ENCODE measurements around the gene SF3A2.
A peak's percentile ranks its signal among the peaks of the same experiment; 100 is the strongest.

Gene SF3A2

DNA sequence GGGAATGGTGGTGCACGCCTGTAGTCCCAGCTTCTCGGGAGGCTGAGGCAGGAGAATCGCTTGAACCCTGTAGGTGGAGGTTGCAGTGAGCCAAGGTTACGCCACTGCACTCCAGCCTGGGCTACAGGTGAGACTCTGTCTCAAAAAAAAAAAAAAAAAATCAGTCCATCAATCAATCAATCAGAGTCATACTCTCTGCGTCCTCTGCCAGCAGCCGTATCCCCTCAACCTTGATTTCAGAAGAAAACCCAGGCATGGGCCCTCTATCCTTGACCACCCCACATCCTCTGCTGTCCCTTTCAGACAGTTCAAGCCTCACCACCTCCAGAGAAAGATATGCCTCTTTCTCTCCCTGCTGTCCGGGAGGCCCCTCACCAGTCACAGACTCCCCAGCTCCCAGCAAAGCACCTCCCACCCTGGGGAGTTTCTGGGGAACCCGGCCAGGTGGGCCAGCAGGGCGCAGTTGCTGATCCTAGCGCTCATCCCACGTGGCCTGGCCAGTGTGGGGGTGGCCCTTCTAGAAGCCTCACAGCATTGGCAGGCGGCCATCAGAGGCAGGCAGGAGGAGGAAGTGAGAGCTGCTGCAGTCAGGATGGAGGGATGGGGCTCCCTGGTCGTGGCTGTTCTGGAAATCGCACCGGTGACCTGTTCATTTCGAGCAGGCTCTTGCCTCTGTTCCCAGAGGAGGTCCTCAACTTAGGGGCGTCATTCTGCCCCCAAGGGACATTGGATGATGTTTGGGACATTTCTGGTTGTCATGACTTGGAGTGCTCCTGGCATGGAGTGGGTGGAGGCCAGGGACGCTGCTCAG lies 29.8 kb downstream of the SF3A2 start:
- Histone ChIP-seq H3K9me3 (ENCODE audit: insufficient read depth, low read length, severe bottlenecking) (no peaks in the 10 kb centered on the region), H3K4me2 (ENCODE audit: insufficient read depth, low read length) (no peak overlapping the region), H3K9ac (ENCODE audit: low read depth, low read length) (no peak overlapping the region), H2AFZ (ENCODE audit: low read depth, low read length) (no peak overlapping the region), H3K27ac (ENCODE audit: low read length) (no peak overlapping the region), H3K4me3 (ENCODE audit: low read depth in 1 of 2, low read length in 2 of 2) (no peak overlapping the region), H4K20me1 (ENCODE audit: insufficient read depth, low read length) (peaks cover 20% of the 10 kb centered on the region), H3K4me1 (ENCODE audit: insufficient read depth, low read length) (peaks cover 14% of the 10 kb centered on the region), H3K79me2 (ENCODE audit: insufficient read depth, low read length) (peaks cover 31% of the 10 kb centered on the region), H3K36me3 (ENCODE audit: insufficient read depth, low read length) (peaks cover 19% of the 10 kb centered on the region), H3K27me3 (ENCODE audit: insufficient read depth, low read length, poor library complexity) (no peaks in the 10 kb centered on the region)
- ATAC-seq (ENCODE audit: insufficient read depth, low read depth) (no peak), DNase-seq (peak; percentile 53)
- TF ChIP-seq, protein P1, sequence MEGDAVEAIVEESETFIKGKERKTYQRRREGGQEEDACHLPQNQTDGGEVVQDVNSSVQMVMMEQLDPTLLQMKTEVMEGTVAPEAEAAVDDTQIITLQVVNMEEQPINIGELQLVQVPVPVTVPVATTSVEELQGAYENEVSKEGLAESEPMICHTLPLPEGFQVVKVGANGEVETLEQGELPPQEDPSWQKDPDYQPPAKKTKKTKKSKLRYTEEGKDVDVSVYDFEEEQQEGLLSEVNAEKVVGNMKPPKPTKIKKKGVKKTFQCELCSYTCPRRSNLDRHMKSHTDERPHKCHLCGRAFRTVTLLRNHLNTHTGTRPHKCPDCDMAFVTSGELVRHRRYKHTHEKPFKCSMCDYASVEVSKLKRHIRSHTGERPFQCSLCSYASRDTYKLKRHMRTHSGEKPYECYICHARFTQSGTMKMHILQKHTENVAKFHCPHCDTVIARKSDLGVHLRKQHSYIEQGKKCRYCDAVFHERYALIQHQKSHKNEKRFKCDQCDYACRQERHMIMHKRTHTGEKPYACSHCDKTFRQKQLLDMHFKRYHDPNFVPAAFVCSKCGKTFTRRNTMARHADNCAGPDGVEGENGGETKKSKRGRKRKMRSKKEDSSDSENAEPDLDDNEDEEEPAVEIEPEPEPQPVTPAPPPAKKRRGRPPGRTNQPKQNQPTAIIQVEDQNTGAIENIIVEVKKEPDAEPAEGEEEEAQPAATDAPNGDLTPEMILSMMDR (IDR thresholded peaks at IDR 0.05; ENCODE audit: borderline replicate concordance, extremely low read depth, low read length, poor library complexity, severe bottlenecking): no peak
- no peak for TF ChIP-seq EZH2 (IDR thresholded peaks at IDR 0.05; ENCODE audit: borderline replicate concordance, low read depth, low read length, severe bottlenecking)

DNA sequence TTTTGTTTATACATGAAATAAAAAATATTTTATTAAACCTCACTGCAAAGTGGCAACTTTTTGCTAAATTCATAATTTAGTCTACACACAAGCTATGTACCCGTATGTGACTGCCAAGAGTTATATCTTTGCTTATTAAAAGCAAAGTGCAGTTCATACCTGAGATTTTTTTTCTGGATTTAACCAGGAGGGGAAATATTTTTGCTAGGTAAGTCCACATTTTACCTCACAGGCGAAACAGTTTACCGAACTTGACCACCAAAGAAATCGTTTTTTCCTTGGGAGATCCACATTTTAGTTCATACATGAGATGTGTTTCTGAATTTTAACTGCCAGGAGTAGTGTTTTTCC lies 31.8 kb downstream of the SF3A2 start:
- peak overlapping the region; percentile 83 for H2AFZ ChIP-seq (ENCODE audit: low read depth, low read length)
- peak overlapping the region; percentile 82; a peak in 3 of 4 replicates for H3K4me3 ChIP-seq (ENCODE audit: low read depth in 1 of 2, low read length in 2 of 2)
- H3K27ac ChIP-seq (ENCODE audit: low read length): peak overlapping the region; percentile 89

DNA sequence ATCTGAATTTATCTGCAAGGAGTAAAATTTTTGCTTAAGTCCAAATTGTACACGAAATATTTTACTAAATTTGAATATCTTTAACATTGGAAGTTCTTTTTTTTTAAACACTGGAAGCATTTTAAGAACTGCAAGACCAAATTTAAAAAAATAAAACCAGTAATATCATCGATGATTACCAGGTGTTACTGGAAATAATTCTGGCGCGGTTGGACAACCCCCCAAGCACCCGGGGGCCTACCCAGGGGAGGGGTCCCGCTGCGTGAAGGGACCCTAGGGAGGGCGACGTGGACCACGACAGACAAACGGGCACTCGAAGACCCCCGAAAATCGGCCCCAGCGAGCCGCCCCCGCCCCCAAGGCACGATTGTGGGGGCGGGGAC lies 32.2 kb downstream of the SF3A2 start:
- Histone ChIP-seq H3K79me2 (ENCODE audit: insufficient read depth, low read length) (peaks cover 55% of the 10 kb centered on the region), H4K20me1 (ENCODE audit: insufficient read depth, low read length) (peaks cover 42% of the 10 kb centered on the region), H3K9ac (ENCODE audit: low read depth, low read length) (peak overlapping the region; percentile 100), H3K27ac (ENCODE audit: low read length) (peak overlapping the region; percentile 89), H2AFZ (ENCODE audit: low read depth, low read length) (peak overlapping the region; percentile 83), H3K9me3 (ENCODE audit: insufficient read depth, low read length, severe bottlenecking) (no peaks in the 10 kb centered on the region), H3K4me1 (ENCODE audit: insufficient read depth, low read length) (peaks cover 38% of the 10 kb centered on the region), H3K4me2 (ENCODE audit: insufficient read depth, low read length) (peak overlapping the region; percentile 72), H3K27me3 (ENCODE audit: insufficient read depth, low read length, poor library complexity) (no peaks in the 10 kb centered on the region), H3K4me3 (ENCODE audit: low read depth in 1 of 2, low read length in 2 of 2) (peak overlapping the region; percentile 82), H3K36me3 (ENCODE audit: insufficient read depth, low read length) (peaks cover 37% of the 10 kb centered on the region)
- no peak for ATAC-seq (ENCODE audit: insufficient read depth, low read depth)
- no peak for TF ChIP-seq EZH2 (IDR thresholded peaks at IDR 0.05; ENCODE audit: borderline replicate concordance, low read depth, low read length, severe bottlenecking)
- TF ChIP-seq, protein P1 (IDR thresholded peaks at IDR 0.05; ENCODE audit: borderline replicate concordance, extremely low read depth, low read length, poor library complexity, severe bottlenecking): no peak
- DNase-seq: no peak

More for the DNA sequence above, 31.8 kb downstream of the SF3A2 start:
- Histone ChIP-seq H3K4me1 (ENCODE audit: insufficient read depth, low read length) (peaks cover 34% of the 10 kb centered on the region), H3K9ac (ENCODE audit: low read depth, low read length) (peak overlapping the region; percentile 100), H3K36me3 (ENCODE audit: insufficient read depth, low read length) (peaks cover 36% of the 10 kb centered on the region), H4K20me1 (ENCODE audit: insufficient read depth, low read length) (peaks cover 40% of the 10 kb centered on the region), H3K4me2 (ENCODE audit: insufficient read depth, low read length) (peak overlapping the region; percentile 72), H3K27me3 (ENCODE audit: insufficient read depth, low read length, poor library complexity) (no peaks in the 10 kb centered on the region), H3K79me2 (ENCODE audit: insufficient read depth, low read length) (peaks cover 52% of the 10 kb centered on the region), H3K9me3 (ENCODE audit: insufficient read depth, low read length, severe bottlenecking) (no peaks in the 10 kb centered on the region)
- DNase-seq (no peak), ATAC-seq (ENCODE audit: insufficient read depth, low read depth) (no peak)
- TF ChIP-seq EZH2 (IDR thresholded peaks at IDR 0.05; ENCODE audit: borderline replicate concordance, low read depth, low read length, severe bottlenecking): no peak
- TF ChIP-seq, protein P1 (IDR thresholded peaks at IDR 0.05; ENCODE audit: borderline replicate concordance, extremely low read depth, low read length, poor library complexity, severe bottlenecking): no peak

Measured in DND-41 (cell line).